Activated naive CD8-positive, alpha-beta T cell (primary cell): ENCODE data around the gene PTPRM.

Source experiments
- H3K27ac Mint-ChIP-seq: one replicate; pipeline ENCODE4 v1.8.0; 2021; ENCODE audit warnings: mixed read lengths
- H3K27me3 Mint-ChIP-seq: one replicate; pipeline ENCODE4 v1.8.0; 2021; ENCODE audit warnings: mixed read lengths
- H3K36me3 Mint-ChIP-seq: one replicate; pipeline ENCODE4 v1.8.0; 2021; ENCODE audit warnings: mixed read lengths
- H3K4me1 Mint-ChIP-seq: one replicate; pipeline ENCODE4 v1.8.0; 2021; ENCODE audit warnings: low read depth, mixed read lengths
- H3K4me3 Mint-ChIP-seq: one replicate; pipeline ENCODE4 v1.8.0; 2021; ENCODE audit warnings: mild to moderate bottlenecking, mixed read lengths
- H3K9me3 Mint-ChIP-seq: one replicate; pipeline ENCODE4 v1.8.0; 2021; ENCODE audit warnings: low read depth, mixed read lengths

Gene PTPRM

GRCh38 chr18:7896161-7896560, 329.0 kb downstream of the PTPRM start:
- Mint-ChIP-seq H3K27ac (no peak overlapping the region), H3K9me3 (no peaks in the 10 kb centered on the region), H3K4me1 (no peaks in the 10 kb centered on the region), H3K27me3 (no peaks in the 10 kb centered on the region), H3K36me3 (no peaks in the 10 kb centered on the region), H3K4me3 (no peak overlapping the region)

DNA sequence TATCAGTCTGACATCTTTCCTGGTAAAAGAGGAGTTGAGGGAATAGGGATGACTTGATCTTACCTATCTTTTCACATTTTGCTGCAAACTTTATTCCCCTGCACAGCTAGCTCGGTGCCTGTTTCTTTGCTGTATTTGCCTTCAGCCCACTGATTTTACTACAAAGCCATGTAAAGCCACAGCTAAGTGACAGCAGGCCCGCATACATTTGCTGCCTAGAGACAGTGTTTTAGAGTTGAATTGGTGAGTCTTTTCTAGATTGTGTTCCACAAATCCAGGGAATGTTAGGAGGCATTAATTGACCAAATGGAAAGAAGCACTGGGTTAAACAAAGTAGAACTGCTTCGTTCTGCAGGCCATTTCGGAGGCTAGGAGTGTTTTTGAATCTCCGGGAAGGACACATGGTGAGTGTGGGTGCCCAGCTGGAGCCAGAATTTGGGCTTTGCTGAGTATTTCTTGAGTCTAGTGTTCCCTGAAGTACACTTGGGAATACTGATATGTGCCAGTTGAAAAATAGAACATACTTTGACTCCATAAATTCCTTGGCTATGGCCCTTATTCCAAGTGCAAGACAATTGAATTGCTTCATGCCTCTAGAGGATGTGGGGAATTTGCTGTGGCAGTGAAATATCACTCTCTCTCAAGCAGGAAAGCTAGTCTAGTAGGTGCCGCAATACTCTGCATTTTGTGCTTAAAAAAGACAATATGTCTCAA, 329.8 kb downstream of the PTPRM start:
- Mint-ChIP-seq H3K36me3 (no peaks in the 10 kb centered on the region), H3K4me1 (no peaks in the 10 kb centered on the region), H3K27me3 (no peaks in the 10 kb centered on the region), H3K27ac (no peak overlapping the region), H3K9me3 (no peaks in the 10 kb centered on the region), H3K4me3 (no peak overlapping the region)

GRCh38 chr18:7898181-7898580, 331.1 kb downstream of the PTPRM start:
- H3K27ac Mint-ChIP-seq, result no peak overlapping the region
- no peaks in the 10 kb centered on the region for H3K4me1 Mint-ChIP-seq
- no peak overlapping the region for H3K4me3 Mint-ChIP-seq
- no peaks in the 10 kb centered on the region for H3K27me3 Mint-ChIP-seq
- H3K36me3 Mint-ChIP-seq, result no peaks in the 10 kb centered on the region
- peaks cover 4% of the 10 kb centered on the region for H3K9me3 Mint-ChIP-seq

DNA sequence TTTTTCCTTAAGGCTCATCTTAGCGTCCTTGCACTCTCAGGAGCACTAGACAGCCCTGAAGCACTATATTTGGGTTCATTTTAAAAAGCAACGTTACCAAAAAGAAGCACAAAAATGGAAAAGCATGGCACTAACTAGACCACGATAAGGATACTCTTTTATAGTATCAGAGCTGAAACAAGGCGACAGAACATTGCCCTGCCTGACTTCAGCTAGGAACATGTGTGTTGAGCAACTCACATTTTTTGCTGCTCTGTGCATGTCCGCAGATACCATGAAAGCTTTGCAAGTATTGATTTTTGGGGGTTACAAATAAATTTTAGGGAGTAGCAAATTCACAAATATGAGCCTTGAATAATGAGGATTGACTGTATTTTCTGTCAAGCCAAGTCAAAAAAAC, 332.0 kb downstream of the PTPRM start:
- no peaks in the 10 kb centered on the region for H3K36me3 Mint-ChIP-seq
- no peaks in the 10 kb centered on the region for H3K4me1 Mint-ChIP-seq
- H3K9me3 Mint-ChIP-seq, result peaks cover 4% of the 10 kb centered on the region
- H3K27ac Mint-ChIP-seq, result no peak overlapping the region
- H3K27me3 Mint-ChIP-seq, result no peaks in the 10 kb centered on the region
- no peak overlapping the region for H3K4me3 Mint-ChIP-seq

DNA sequence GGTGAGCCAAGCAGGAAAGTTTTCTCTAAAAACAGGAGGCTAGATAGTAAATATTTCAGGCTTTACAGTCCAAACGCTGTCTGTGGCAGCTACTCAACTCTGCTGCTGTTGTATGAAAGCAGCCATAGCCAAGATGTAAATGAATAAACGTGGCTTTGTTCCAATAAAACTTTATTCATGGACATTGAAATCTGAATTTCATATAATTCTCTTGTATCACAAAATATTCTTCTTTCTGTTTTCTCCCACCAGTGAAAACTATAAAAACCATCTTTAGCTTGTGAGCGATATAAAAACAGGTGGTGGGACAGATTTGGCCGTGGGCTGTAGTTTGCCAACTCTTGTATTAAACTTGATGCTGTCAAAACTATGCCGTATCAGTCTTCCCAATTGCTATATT, 333.0 kb downstream of the PTPRM start:
- Mint-ChIP-seq H3K36me3 (no peaks in the 10 kb centered on the region), H3K9me3 (peaks cover 4% of the 10 kb centered on the region), H3K27me3 (no peaks in the 10 kb centered on the region), H3K27ac (no peak overlapping the region), H3K4me1 (no peaks in the 10 kb centered on the region), H3K4me3 (no peak overlapping the region)

- no peaks in the 10 kb centered on the region for H3K36me3 Mint-ChIP-seq
- H3K4me1 Mint-ChIP-seq, result no peaks in the 10 kb centered on the region
- H3K27ac Mint-ChIP-seq, result no peak overlapping the region
- no peaks in the 10 kb centered on the region for H3K27me3 Mint-ChIP-seq
- H3K9me3 Mint-ChIP-seq, result peaks cover 4% of the 10 kb centered on the region
- H3K4me3 Mint-ChIP-seq, result no peak overlapping the region
Measured at GRCh38 chr18:7901657-7902056, 334.5 kb downstream of the PTPRM start.

DNA sequence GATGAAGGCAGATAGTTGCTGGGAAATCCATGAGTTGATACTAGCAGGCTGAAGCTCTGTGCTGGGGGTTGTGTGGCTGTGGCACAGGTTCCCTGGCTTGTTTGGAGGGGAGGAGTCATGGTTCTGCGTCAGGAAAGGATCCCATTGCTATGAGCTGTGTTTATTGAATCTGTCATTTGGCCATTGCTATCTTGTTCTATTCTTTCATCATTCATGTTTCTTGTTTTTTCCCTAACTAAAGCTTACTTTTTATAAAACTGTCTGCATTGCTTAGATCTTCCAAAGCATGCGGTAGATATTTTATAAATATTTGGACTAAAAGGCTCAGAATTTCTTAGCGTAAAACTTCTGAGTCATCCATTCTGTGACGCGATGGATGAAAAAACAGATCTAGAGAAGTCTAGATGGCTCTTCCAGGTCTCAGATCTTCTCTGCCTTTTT, 335.3 kb downstream of the PTPRM start:
- H3K4me1 Mint-ChIP-seq, result no peaks in the 10 kb centered on the region
- H3K27ac Mint-ChIP-seq, result no peak overlapping the region
- H3K27me3 Mint-ChIP-seq, result no peaks in the 10 kb centered on the region
- no peak overlapping the region for H3K4me3 Mint-ChIP-seq
- peaks cover 4% of the 10 kb centered on the region for H3K9me3 Mint-ChIP-seq
- no peaks in the 10 kb centered on the region for H3K36me3 Mint-ChIP-seq

- peaks cover 4% of the 10 kb centered on the region for H3K9me3 Mint-ChIP-seq
- H3K27ac Mint-ChIP-seq, result no peak overlapping the region
- no peak overlapping the region for H3K4me3 Mint-ChIP-seq
- H3K4me1 Mint-ChIP-seq, result no peaks in the 10 kb centered on the region
- H3K27me3 Mint-ChIP-seq, result no peaks in the 10 kb centered on the region
- no peaks in the 10 kb centered on the region for H3K36me3 Mint-ChIP-seq
Measured at GRCh38 chr18:7904529-7904928, 337.4 kb downstream of the PTPRM start.

GRCh38 chr18:7908681-7909299, 341.7 kb downstream of the PTPRM start:
- H3K4me1 Mint-ChIP-seq, result no peaks in the 10 kb centered on the region
- H3K4me3 Mint-ChIP-seq, result no peak overlapping the region
- no peaks in the 10 kb centered on the region for H3K36me3 Mint-ChIP-seq
- no peaks in the 10 kb centered on the region for H3K27me3 Mint-ChIP-seq
- no peak overlapping the region for H3K27ac Mint-ChIP-seq
- no peaks in the 10 kb centered on the region for H3K9me3 Mint-ChIP-seq

- Mint-ChIP-seq H3K9me3 (no peaks in the 10 kb centered on the region), H3K4me1 (no peaks in the 10 kb centered on the region), H3K27me3 (no peaks in the 10 kb centered on the region), H3K27ac (no peak overlapping the region), H3K4me3 (no peak overlapping the region), H3K36me3 (no peaks in the 10 kb centered on the region)
Measured at GRCh38 chr18:7914834-7915670, 347.9 kb downstream of the PTPRM start.

DNA sequence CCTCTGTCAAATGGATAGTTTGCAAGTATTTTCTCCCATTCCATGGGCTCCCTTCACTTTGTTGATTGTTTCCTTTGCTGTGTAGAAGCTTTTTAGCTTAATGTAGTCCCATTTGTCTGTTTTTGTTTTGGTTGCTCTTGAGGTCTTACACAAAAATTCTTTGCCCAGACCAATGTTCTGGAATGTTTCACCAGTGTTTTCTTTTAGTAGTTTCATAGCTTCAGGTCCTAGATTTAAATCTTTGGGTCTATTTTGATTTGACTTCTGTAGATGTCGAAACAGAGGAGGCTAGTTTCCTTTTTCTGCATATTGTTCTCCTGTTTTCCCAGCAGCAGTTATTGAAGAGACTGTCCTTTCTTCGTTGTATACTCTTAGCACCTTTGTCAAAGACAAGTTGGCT, 351.6 kb downstream of the PTPRM start:
- Mint-ChIP-seq H3K4me1 (no peaks in the 10 kb centered on the region), H3K27ac (no peak overlapping the region), H3K27me3 (no peaks in the 10 kb centered on the region), H3K9me3 (no peaks in the 10 kb centered on the region), H3K4me3 (no peak overlapping the region), H3K36me3 (no peaks in the 10 kb centered on the region)

DNA sequence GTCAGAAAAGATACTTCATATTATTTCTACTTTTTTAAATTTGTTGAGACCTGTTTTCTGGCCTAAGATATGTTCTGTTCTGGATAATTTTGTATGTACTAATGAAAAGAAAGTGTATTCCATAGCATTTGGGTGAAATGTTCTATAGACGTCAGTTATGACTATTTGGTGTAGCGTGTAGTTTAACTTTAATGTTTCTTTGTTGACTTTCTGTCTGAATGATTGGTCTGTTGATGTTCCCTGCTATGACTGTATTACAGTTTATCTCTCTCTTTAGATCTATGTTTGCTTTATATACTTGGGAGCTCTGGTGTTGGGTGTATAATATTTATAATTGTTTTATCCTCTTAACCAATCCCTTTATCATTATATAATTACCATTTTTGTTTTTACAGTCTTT, 352.4 kb downstream of the PTPRM start:
- H3K36me3 Mint-ChIP-seq, result no peaks in the 10 kb centered on the region
- no peaks in the 10 kb centered on the region for H3K9me3 Mint-ChIP-seq
- no peak overlapping the region for H3K4me3 Mint-ChIP-seq
- H3K27ac Mint-ChIP-seq, result no peak overlapping the region
- H3K4me1 Mint-ChIP-seq, result no peaks in the 10 kb centered on the region
- no peaks in the 10 kb centered on the region for H3K27me3 Mint-ChIP-seq

DNA sequence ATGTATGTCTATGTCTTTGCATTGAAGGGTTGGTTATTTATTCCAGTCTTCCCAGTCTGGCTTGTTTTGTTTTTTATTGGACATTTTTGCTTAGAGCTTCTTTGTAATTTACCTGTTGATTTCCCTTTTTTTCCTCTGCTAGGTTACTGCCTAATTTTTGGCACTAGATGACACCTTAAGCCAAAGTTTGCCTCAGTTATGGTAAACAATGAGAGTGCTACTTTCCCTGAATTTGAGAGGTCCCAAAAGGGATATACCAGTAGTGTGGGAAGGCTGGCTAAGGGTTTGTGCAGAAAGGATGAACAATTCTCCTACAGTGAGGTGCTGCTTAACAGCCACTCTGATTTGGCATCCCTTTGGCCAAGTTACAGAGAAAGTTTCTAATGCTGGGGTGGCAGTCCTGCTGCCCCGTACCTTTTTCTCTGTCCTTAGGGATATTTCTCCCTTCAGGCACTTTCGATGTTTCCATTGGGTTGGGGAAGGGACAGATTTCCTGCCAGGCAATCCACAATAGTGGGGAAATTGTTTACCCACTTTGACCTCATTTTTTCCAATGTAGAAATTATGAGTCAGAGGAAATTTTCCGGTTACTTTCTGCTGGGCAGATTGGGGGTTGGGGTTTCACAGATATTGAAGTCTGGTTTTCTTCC, 354.9 kb downstream of the PTPRM start:
- H3K4me1 Mint-ChIP-seq, result no peaks in the 10 kb centered on the region
- H3K9me3 Mint-ChIP-seq, result no peaks in the 10 kb centered on the region
- no peak overlapping the region for H3K27ac Mint-ChIP-seq
- no peak overlapping the region for H3K4me3 Mint-ChIP-seq
- H3K36me3 Mint-ChIP-seq, result no peaks in the 10 kb centered on the region
- no peaks in the 10 kb centered on the region for H3K27me3 Mint-ChIP-seq

- no peaks in the 10 kb centered on the region for H3K4me1 Mint-ChIP-seq
- no peaks in the 10 kb centered on the region for H3K36me3 Mint-ChIP-seq
- no peak overlapping the region for H3K27ac Mint-ChIP-seq
- H3K4me3 Mint-ChIP-seq, result no peak overlapping the region
- H3K27me3 Mint-ChIP-seq, result no peaks in the 10 kb centered on the region
- H3K9me3 Mint-ChIP-seq, result no peaks in the 10 kb centered on the region
Measured at GRCh38 chr18:7923105-7923504, 356.0 kb downstream of the PTPRM start.

DNA sequence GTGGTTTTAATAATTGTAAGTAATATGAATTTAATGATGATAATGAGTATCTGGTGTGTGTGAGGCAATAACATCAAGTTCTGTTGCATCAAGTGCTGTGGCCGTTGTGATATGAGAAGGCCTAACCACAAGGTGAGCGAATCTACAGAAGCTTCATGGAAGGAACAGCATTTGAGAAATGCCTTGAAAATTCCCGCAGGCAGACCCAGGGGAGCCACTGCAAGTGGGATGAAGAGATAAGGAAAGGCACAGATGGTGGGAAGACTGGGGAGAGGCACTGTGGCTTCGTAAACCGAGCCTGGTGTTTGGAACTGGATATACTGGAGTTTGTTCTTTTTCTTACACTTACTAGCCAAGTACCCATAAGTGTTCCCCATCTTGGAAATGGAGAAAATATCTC, 357.5 kb downstream of the PTPRM start:
- H3K27ac Mint-ChIP-seq, result no peak overlapping the region
- H3K36me3 Mint-ChIP-seq, result no peaks in the 10 kb centered on the region
- H3K4me3 Mint-ChIP-seq, result no peak overlapping the region
- no peaks in the 10 kb centered on the region for H3K9me3 Mint-ChIP-seq
- no peaks in the 10 kb centered on the region for H3K4me1 Mint-ChIP-seq
- no peaks in the 10 kb centered on the region for H3K27me3 Mint-ChIP-seq
